ENCODE data around the gene HLA-DPA1. TPM values are rescaled to one million over a fixed set of nuclear protein-coding genes. Genes with fewer than 3 reads are reported as not detected.

HLA-DPA1 gene
- total RNA-seq, 2 donors from 2014 or later: 141 to 148 TPM

GRCh38 chr6:33076406-33076934, 3.0 kb upstream of the HLA-DPA1 start:
- DNase-seq (ENCODE audit: low spot score): no peak
- Histone ChIP-seq H3K27me3 (replicated peaks; ENCODE audit: insufficient read depth) (no peaks in the 10 kb centered on the region), H3K4me1 (ENCODE audit: control insufficient read depth in 1 of 2, low read depth in 2 of 2) (peaks cover 0 to 8% of the 10 kb centered on the region in 2 donors), H3K36me3 (no peaks in the 10 kb centered on the region), H3K4me3 (peak overlapping the region; percentile 50), H3K9me3 (no peaks in the 10 kb centered on the region), H3K27ac (peak overlapping the region in 1 of 2 donors; percentile 24)
- no peak for ATAC-seq (ENCODE audit: insufficient number of reproducible peaks, low FRiP score, low read depth)
- TF ChIP-seq CTCF (IDR thresholded peaks at IDR 0.05): no peak

GRCh38 chr6:33075568-33076405, 2.3 kb upstream of the HLA-DPA1 start, which contains the start of gene HLA-DPB1:
HLA-DPB1 (plus strand) TSS chr6:33075990; CDS start chr6:33076042, 52 bp downstream.
- ATAC-seq (ENCODE audit: insufficient number of reproducible peaks, low FRiP score, low read depth): no peak
- H3K27me3 ChIP-seq (replicated peaks; ENCODE audit: insufficient read depth): no peaks in the 10 kb centered on the region
- H3K36me3 ChIP-seq: no peaks in the 10 kb centered on the region
- peaks cover 0 to under 1% of the 10 kb centered on the region in 2 donors for H3K4me1 ChIP-seq (ENCODE audit: control insufficient read depth in 1 of 2, low read depth in 2 of 2)
- H3K9me3 ChIP-seq: no peaks in the 10 kb centered on the region
- DNase-seq (ENCODE audit: low spot score): no peak
- H3K27ac ChIP-seq: peak within 1 kb of the TSS in 1 of 2 donors; percentile 30
- peak within 1 kb of the TSS; percentile 50 for H3K4me3 ChIP-seq
- no peak for TF ChIP-seq CTCF (IDR thresholded peaks at IDR 0.05)

GRCh38 chr6:33075208-33075567, 1.7 kb upstream of the HLA-DPA1 start:
- no peak for TF ChIP-seq CTCF (IDR thresholded peaks at IDR 0.05)
- no peaks in the 10 kb centered on the region for H3K27me3 ChIP-seq (replicated peaks; ENCODE audit: insufficient read depth)
- H3K4me3 ChIP-seq: no peak overlapping the region
- DNase-seq (ENCODE audit: low spot score) (no peak), ATAC-seq (ENCODE audit: insufficient number of reproducible peaks, low FRiP score, low read depth) (no peak)
- H3K4me1 ChIP-seq (ENCODE audit: control insufficient read depth in 1 of 2, low read depth in 2 of 2): no peaks in the 10 kb centered on the region
- no peaks in the 10 kb centered on the region for H3K9me3 ChIP-seq
- no peaks in the 10 kb centered on the region for H3K36me3 ChIP-seq
- H3K27ac ChIP-seq: peak overlapping the region in 1 of 2 donors; percentile 30

GRCh38 chr6:33072508-33073100, 845 bp downstream of the HLA-DPA1 start:
- peak overlapping the region in 1 of 2 donors; percentile 11 for H3K27ac ChIP-seq
- H3K4me1 ChIP-seq (ENCODE audit: control insufficient read depth in 1 of 2, low read depth in 2 of 2): no peaks in the 10 kb centered on the region
- H3K4me3 ChIP-seq: peak overlapping the region; percentile 61
- H3K27me3 ChIP-seq (replicated peaks; ENCODE audit: insufficient read depth): no peaks in the 10 kb centered on the region
- H3K36me3 ChIP-seq: no peaks in the 10 kb centered on the region
- TF ChIP-seq CTCF (IDR thresholded peaks at IDR 0.05): no peak
- no peak for ATAC-seq (ENCODE audit: insufficient number of reproducible peaks, low FRiP score, low read depth)
- no peak for DNase-seq (ENCODE audit: low spot score)
- no peaks in the 10 kb centered on the region for H3K9me3 ChIP-seq

GRCh38 chr6:33071569-33071968, 1.9 kb downstream of the HLA-DPA1 start:
- peak overlapping the region; percentile 61 for H3K4me3 ChIP-seq
- H3K36me3 ChIP-seq: no peaks in the 10 kb centered on the region
- no peak overlapping the region for H3K27ac ChIP-seq
- TF ChIP-seq CTCF (IDR thresholded peaks at IDR 0.05): no peak
- ATAC-seq (ENCODE audit: insufficient number of reproducible peaks, low FRiP score, low read depth): no peak
- H3K4me1 ChIP-seq (ENCODE audit: control insufficient read depth in 1 of 2, low read depth in 2 of 2): no peaks in the 10 kb centered on the region
- H3K9me3 ChIP-seq: no peaks in the 10 kb centered on the region
- H3K27me3 ChIP-seq (replicated peaks; ENCODE audit: insufficient read depth): no peaks in the 10 kb centered on the region
- DNase-seq (ENCODE audit: low spot score): no peak
